HG03520 (cell line): ENCODE results near the gene SRSF3.
"Not testable (repeated sequence)": the region's sequence is repeated elsewhere in the genome, so short reads cannot be mapped to it uniquely, and the experiment has no call there.

Experiments
- ATAC-seq: cut with Tn5 transposase; IDR thresholded peaks from one replicate; pipeline ENCODE4 v1.9.1; 2021; ENCODE audit warnings: mild to moderate bottlenecking, moderate library complexity; ENCODE audit not compliant: unreplicated experiment

The SRSF3 gene

DNA sequence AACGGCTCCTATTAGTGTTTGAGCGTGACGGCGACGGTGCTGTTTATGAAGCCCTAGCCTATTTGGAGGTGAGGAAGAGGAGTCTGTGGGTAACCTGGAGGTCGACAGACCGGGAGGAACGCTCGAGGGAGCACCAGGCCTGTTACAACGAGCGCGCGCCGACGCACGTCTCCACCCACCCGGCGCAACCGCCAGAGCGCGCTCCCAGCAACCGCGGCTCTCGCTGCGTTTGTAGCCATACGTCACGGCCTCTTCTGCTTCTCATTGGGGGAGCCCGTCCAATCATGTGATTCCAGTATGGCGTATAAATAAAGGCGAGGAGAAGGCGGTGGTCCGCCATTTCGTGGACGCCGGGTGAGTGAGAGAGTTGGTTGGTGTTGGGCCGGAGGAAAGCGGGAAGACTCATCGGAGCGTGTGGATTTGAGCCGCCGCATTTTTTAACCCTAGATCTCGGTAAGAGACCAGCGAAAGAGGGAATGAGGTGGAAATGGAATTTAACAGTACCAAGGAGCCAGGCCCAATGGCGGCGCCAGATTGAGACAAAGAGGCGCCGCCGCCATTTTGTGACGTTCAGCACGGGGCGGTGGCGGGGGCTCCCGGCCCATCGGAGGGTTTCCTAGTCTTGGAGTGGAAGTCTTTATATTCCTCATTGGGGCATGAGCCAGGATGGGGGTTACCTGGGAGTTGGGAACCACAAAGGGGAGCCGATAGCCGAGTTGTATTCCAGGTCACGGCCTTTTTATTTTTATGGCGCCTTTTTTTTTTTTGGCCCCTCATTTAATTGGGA, at the start of gene SRSF3:
SRSF3 (plus strand) TSS at position 334 of the 787 bp plus-strand sequence. CDS start 2,401 bp downstream, outside the sequence.
- peak; percentile 86 for ATAC-seq

DNA sequence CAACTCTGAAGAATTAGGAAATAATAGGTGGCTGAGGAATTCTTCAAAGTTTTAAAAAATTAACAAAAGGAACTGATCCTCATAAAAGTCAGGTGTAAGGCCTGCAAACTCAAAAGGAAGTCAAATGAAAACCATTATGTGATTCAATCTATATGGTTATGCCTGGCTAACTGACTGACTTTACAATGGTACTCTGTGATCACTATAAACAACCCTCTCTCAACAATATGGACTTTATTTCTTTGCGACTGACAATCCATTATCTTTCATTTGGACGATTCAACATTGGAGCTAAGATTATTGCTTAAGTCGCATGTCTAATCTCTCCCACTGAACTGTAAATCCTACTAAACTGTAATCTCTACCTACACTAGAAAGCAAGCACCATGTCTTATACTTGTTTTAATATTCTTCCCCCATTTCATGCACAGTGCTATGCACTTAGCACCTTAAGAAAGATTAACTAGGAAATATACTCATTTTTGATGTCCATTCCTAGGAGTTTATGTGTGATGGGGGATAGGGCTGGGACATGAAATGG, 48.3 kb upstream of the SRSF3 start:
- ATAC-seq, result no peak

DNA sequence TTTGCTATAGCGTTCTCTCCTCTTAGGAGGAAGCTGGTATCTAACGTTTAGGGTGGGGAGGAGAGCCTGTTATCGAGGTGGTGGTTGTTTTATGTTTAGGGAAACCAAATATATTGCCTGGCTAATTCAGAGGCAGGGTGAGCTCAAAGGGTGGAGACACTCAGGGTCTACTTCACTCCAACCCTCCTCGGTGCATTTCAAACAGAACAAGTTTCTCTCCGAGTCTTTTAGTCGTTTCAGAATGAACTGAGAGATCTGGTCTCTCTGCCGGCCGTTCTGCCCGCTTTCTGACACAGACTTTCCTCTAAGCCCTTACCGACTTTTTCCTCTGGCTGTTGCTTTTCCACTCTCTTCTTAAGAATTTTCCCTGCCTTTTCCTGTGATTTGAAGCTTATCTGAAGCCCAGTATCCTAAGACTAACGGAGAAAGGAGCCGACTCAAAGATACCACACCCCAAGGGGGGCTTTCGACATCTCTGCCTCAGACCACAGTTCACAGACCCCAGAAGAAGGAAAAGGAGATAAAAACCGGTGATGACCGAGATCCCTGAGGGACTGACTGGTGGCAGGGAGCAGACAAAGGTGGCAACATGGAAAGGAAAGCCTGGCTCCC, 47.7 kb upstream of the SRSF3 start:
- no peak for ATAC-seq

DNA sequence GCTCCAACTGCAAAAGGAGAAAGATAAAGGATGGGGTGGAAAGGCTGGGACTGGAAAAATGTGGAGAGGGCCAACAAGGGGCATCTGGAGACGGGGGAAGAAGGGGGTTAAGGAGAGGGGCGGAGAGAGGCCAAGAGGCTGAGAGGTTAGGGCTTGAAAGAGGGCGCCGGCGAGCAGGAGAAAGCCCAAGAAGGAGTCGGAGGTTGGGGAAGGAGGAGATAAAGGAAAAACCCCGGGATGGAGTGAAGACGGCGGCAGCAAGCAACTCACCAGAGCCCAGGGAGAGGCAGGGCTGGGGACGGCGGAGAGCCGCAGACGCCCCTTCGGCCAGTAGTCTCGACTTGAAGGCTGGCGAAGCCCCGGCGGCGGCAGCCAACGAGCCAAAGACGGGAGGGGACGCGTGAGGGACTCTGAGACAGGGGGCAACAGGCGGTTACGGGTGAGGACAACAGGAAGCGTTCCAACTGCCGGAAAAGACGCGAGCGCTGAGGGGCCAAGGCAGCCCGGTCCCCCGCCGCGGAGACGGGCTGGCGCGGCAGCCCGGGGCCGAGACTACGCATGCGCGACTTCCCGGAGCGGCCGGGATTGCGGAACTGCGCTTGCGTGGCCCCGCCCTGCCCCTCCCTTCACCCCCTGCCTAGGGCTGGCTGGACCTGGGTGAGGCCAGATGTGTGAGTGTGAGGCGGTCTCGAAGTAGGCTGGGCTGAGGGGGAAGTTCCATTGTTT, 47.1 kb upstream of the SRSF3 start, which contains the start of gene STK38:
STK38 (minus strand) TSS at position 560 of the 726 bp plus-strand sequence. CDS start 7,277 bp downstream, outside the sequence.
- peak; percentile 71 for ATAC-seq

DNA sequence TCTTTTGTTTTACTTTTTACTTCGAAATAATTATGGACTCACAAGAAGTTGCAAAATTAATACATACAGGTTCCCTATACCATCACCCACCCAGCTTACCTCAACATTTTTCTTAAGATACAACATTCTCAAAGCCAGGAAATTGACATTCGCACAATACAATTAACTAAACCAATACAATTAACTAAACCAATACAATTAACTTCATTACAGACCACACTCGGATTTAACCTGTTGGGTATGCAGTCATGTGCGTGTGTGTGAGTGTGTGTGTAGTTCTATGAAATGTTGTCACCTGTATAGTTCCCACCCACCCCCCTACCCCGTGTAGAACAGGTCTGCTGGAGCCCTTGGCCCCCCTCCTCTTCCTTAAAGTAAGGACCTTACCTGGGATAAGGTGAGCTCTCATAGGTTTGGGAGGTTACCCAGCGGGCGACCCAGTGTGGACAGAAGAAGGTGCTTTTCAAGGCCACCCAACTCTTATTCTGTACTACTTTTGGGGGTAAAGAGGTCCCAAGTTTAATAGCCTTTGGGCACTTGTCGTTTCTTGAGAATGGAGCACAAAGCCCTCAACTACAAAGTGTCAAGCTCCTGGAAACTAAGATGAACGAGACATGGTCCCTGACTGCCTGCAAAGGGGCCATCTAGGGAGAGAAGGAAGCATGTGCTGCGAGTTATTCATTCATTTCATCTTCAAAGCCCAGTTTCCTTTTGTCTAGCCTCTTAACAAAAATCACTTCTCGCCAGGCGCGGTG, 46.3 kb upstream of the SRSF3 start:
- no peak for ATAC-seq

DNA sequence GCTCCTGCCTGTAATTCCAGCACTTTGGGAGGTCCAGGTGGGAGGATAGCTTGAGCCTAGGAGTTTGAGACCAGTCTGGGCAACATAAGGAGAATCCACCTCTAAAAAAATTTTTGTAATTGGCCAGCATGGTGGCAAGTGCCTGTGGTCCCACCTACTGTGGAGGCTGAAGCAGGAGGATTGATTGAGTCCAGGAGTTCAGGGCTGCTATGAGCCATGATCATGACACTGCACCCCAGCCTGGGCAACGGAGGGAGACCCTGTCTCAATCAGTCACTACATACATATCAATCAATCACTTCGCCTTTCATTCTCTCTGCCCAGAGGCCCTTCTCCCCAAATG, 45.8 kb upstream of the SRSF3 start:
- no peak for ATAC-seq

DNA sequence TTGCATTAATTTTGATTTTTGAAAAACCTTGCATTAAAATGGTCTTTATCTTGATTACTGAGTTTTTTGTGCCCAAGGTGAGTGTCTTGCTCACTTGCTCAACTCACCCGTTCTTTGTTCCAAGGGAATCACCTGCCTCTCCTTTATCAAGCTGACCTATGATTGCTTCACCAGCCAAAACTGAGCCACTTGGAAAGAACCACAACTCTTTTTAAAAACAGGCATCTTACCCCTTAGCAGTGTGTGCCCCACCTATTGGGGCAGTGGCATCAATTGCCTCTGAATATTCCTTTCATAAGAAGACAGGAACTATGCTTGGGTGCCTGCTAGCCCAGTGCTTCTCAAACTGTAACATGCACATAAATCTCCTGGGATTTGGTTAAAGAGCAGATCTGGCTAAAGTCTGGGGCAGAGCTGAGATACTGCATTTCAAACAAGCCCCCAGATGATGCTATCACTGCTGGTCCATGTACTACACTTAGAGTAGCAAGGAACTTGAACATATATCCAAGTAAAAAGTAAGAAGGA, 43.6 kb upstream of the SRSF3 start:
- ATAC-seq, result no peak

DNA sequence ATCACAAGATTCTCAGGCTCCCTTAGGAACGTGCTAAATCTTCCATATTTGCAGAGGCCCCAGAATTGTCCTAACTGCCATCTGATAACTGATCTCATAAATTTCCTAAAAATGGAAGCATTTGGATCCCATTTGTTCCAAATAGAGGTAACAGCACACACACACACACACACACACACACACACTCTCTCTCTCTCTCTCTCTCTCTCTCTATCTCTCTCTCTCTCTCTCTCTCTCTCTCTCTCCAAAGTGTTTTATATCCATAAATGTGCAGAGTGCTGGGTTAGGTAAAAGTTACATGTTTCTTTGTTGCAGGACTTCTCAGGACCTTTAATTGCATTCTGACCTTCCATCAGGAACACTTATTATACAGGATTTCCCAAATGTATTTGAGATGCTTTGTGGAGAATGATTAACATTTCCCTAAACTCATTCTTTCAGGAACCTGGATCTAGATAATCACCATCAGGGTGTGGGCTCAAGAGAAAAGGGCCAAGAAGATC, 38.4 kb upstream of the SRSF3 start:
- no peak for ATAC-seq

DNA sequence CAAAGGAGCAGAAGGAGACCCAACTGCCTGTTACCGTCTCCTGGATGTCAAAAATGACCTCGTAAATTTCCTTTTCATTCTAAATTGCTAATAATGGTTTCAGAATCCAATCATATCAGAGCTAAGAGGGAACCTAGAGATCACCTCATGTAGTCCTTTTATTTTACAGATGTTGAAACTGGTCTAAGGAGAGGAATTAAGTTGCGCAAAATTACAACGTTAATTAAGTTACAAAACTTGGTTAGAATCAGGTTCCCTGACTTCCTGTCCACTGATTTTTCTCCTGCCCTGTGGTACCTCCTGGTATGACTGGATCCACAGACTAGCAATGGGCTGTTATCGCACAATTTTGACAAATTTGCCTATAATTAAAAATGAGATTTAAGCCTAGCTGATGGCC, 37.9 kb upstream of the SRSF3 start:
- no peak for ATAC-seq

DNA sequence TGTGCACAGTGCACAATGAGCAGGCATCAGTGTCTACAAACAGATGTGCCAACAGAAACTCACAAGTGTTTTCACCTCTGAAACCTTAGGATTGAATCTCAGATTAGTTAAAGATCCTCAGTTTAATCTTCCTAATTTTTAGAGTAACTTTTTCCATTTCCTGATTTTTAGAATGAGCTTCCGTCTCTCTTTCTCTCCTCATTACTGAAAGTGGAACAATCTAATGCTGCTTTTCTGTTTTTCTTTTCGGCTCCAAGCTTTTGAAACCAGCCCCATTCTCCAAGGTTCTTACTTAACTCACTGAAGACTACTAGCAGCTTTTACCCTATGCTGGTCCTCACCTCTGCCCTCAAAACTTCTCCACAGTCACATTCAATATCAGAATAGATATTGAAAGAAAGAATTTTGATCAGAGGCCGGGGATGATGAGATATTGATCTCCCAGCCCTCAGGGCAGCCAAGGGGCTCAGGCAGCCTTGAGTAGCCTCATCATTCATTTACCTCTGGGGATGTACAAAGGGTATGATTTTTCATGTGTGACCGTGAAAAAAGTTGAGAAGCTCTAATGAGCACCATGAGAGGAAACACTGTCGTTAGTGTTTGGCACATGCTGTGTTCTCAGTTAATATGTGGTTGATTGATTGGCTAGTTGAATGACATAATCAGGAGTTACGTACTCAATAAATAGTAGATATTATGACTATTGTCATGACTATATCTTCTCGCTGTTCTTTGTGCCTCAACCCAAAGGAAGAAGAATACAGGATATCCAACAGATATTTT, 35.0 kb upstream of the SRSF3 start:
- ATAC-seq, result no peak

DNA sequence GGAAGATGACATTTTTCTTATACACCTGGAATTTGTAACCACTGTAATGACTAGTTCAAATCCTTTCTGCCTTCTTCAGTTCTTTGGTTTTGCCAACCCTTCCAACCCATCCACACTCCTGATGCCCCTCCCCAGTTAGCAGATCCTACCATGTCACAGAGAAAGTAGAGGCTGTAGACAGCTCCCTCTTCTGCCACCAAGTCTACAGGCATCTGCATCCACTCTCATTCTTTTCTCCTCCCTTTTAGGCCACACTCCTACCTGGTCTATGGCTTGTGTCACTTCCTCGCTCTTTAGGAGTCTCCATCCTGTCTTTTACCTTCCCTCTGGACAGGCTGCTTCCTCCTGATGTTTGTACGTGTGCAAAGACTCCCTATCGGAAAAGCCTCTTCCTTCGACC, 33.3 kb upstream of the SRSF3 start:
- ATAC-seq, result no peak

DNA sequence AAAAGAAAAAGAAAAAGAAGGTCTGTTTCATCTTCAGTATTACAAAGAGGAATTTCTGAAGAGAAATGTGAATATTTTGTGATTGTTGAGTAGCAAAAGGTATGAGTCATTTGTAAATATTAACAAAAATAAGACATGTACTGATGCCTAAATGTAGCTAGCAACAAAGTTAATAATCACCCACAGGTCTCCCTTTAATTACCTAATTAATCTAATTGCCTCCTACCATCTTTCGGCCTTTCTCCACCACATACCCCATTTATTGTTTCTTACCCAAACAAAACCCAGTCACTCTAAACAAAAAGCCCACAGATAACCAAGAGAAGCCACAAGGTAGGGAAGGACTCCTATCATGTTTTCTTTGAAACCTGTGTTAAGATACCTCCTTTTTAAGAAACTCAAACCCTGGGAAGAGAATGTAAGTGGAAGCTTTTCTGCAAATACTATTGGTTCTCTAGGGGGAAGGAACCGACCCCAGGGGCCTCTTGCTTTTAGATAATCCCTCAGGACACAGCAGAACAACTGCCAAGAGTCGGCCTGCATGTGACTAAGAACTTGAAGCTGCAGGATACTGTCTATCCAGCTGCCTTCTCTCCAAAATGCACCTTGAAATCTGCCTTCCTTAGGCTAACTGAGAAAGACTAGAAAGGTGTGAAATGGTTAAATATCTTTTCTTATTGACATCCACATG, 30.8 kb upstream of the SRSF3 start:
- no peak for ATAC-seq

DNA sequence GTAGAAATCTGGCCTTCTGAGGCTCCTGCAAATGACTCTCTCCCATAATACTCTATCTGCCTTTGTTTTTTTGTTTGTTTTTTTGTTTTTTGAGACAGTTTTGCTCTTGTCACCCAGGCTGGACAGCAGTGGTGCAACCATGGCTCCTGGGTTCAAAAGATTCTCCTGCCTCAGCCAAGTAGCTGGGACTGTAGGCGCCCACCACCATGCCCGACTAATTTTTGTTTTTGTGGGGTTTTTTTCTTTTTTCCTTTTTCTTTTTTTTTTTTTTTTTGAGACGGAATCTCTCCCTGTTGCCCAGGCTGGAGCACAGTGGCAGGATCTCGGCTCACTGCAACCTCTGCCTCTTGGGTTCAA, 30.3 kb upstream of the SRSF3 start:
- ATAC-seq, result no peak

DNA sequence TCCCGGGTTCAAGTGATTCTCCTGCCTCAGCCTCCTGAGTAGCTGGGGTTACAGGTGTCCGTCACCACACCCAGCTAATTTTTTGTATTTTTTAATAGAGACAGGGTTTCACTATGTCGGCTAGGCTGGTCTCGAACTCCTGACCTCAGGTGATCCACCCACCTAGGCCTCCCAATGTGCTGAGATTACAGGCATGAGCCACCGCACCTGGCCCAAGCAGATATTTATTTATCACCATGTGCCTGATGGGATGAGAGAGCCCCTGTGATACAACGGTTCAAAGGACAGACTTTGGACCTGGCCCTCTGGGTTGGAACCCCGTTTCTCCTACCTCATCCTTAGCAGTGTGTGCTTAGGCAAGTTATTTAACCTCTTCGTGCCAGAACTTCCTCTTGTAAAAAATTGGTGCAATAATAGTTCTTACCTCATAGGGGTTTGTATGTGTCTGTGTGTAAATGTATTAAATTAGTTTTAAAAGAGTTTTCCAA, 27.7 kb upstream of the SRSF3 start:
- ATAC-seq, result no peak

DNA sequence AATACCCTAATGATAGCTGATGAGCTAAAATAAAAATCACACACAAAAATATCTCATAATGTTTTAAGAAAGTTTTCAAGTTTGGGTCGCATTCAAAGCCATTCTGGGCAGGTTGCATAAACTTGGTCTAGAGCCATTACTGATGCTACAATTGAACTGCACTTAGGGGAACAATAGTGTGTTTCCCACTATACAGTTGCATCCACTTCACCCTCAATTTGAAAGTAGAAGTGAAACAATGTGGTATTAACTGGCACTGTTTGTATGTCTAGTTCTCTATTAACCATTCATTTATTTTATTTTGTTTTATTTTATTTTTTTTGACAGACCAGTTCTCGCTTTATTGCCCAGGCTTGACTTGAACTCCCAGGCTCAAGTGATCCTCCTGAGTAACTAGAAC, 23.9 kb upstream of the SRSF3 start:
- ATAC-seq, result no peak

DNA sequence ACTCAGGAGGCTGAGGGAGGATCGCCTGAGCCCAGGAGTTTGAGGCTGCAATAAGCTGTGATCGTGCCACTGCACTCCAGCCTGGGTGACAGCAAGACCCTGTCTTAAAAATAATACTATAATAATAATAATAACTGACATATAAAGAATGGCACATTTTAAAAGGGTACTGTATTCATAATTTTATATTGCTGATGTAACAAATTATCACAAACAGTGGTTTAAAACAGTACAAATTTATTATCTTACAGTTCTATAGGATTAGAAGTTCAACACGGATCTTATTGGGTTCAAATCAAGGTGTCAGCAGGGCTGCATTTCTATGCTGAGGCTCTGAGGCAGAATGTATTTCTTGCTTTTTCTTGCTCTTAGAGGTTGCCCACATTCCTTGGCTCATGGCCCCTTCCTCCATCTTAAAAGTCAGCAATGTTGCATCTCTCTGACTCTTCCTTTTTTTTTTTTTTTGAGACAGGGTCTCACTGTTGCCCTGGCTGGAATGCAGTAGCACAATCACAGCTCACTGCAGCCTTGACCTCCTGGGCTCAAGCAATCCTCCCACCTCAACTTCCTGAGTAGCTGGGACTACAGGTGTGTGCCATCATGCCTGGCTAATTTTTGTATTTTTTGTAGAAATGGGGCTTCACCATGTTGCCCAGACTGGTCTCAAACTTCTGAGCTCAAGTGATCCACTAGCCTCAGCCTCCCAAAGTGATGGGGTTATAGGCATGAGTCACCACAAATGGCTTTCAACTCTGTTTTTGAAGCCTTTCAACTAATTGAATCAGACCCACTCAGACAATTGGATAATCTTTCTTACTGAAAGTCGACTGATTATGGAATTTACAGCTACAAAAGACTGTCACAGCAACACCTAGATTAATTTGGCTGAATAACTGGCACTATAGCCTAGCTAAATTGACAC, 22.8 kb upstream of the SRSF3 start:
- no peak for ATAC-seq

DNA sequence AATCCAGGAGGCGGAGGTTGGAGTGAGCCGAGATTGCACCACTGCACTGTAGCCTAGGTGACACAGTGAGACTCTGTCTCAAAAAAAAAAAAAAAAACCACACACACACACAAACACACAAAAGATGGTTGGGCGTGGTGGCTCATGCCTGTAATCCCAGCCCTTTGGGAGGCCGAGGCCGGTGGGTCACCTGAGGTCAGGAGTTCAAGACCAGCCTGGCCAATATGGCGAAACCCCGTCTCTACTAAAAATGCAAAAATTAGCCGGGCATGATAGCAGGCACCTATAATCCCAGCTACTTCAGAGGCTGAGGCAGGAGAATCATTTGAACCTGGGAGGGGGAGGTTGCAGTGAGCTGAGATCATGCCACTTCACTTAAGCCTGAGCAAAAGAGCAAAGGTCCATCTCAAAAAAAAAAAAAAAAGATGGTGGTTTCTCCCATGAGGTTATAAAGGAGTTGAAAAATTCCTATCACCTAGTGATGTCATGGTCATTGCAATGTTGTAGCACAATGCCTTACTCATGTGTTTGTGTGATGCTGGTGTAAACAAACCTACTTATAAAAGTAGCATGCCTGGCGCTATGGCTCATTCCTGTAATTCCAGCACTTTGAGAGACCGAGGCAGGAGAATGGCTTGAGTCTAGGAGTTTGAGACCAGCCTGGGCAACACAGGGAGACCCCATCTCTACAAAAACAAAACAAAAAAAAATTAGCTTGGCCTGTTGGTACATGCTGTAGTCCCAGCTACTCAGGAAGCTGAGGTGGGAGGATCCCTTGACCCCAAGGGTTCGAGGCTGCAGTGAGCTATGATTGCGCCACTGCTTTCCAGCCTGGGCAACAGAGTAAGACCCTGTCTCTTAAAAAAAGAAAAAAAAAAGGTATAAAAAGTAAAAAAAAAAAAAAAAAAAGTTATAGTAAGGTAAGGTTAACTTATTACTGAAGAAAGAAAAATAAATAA, 21.5 kb upstream of the SRSF3 start:
- not testable (repeated sequence) for ATAC-seq
